Aorta (tissue), 5 donors: ENCODE results near the gene SLC37A2. TPM values are rescaled to one million over a fixed set of nuclear protein-coding genes. Genes with fewer than 3 reads are reported as not detected.
"Not testable (repeated sequence)": the region's sequence is repeated elsewhere in the genome, so short reads cannot be mapped to it uniquely, and the experiment has no call there.

Source experiments
- ATAC-seq: fragments of 200-7000 bp; cut with Tn5 transposase; one replicate; pipeline ENCODE4 v1.9.1; 2022; ENCODE audit warnings: moderate library complexity; ENCODE audit not compliant: low FRiP score
- DNase-seq, 2 donors: peaks; one replicate each; pipeline ENCODE4 v3.0.0-alpha.2; 2020
- H3K27ac ChIP-seq, 2 donors: one replicate each; pipeline ENCODE4 v1.5.1; 2013; ENCODE audit warnings: low read length in 2 of 2, mild to moderate bottlenecking in 2 of 2, moderate library complexity in 2 of 2, control low read depth in 1 of 2, inconsistent platforms in 1 of 2, low read depth in 1 of 2
- H3K27me3 ChIP-seq, 2 donors: one replicate each; pipeline ENCODE4 v1.6.1; 2013; ENCODE audit warnings: control low read depth in 1 of 2, low read length in 1 of 2, mild to moderate bottlenecking in 1 of 2, moderate library complexity in 1 of 2; ENCODE audit not compliant: insufficient read depth in 2 of 2, control insufficient read depth in 1 of 2
- H3K36me3 ChIP-seq, 2 donors: one replicate each; pipeline ENCODE4 v1.6.1; 2013; ENCODE audit warnings: control low read depth in 1 of 2, low read length in 1 of 2, mild to moderate bottlenecking in 1 of 2; ENCODE audit not compliant: insufficient read depth in 2 of 2, control insufficient read depth in 1 of 2
- H3K4me1 ChIP-seq, 2 donors: one replicate each; pipeline ENCODE4 v1.6.1; 2013; ENCODE audit warnings: low read length in 2 of 2, control low read depth in 1 of 2, mild to moderate bottlenecking in 1 of 2, moderate library complexity in 1 of 2; ENCODE audit not compliant: insufficient read depth in 2 of 2, control insufficient read depth in 1 of 2
- H3K4me3 ChIP-seq, 2 donors: one replicate each; pipeline ENCODE4 v1.5.1; 2013; ENCODE audit warnings: low read length in 2 of 2, control low read depth in 1 of 2, mild to moderate bottlenecking in 1 of 2
- H3K9me3 ChIP-seq: one replicate; pipeline ENCODE4 v1.6.1; 2013; ENCODE audit warnings: mild to moderate bottlenecking, low read length; ENCODE audit not compliant: control insufficient read depth
- WGBS, 2 donors: extraction: QIAGEN DNeasy Blood & Tissue Kit; methylation state at CpG; one replicate each; pipeline ENCODE4 v1.1.7; 2013; 5-methylcytosine and 5-hydroxymethylcytosine counted together
- intact Hi-C, 2 donors: fragments of 100-400 bp; cut with DNase I; formaldehyde crosslinking; loops; one replicate each; pipeline versions ENCODE4 v1.14.2 to v1.15.0; 2022
- long read RNA-seq, 2 donors: library from polyadenylated mRNA; unstranded; transcript quantifications; one replicate each; pipeline ENCODE4 v2.0.0, GENCODE V29; 2020 to 2021
- polyA plus RNA-seq, 2 donors: library from polyadenylated mRNA; stranded (reverse); fragments of 200-250 nt; gene quantifications; one replicate each; pipeline ENCODE4 v1.2.3, GENCODE V29; 2013
- total RNA-seq, 2 donors: library from RNA; stranded (reverse); fragmentation: NEBNext Ultra II Directional; extraction: Animal tissue kit (Norgen Biotek cat#: 25700); gene quantifications; one replicate each; pipeline ENCODE4 v1.2.1, GENCODE V29; 2021
- donor health status: healthy with polysubstance abuse.
- donor health status: Bipolar disorder and iron deficiency.
- donor health status: DM: no; HTN: no; CAD: no.
- donor health status: DM: no; HTN: no; CAD: no.
- donor health status: DM: yes; HTN: yes; CAD: no.

The SLC37A2 gene
- 10 to 100 TPM in 1 of 2 donors, 1 to 10 TPM in 1; 9.1 to 11.8 TPM for total RNA-seq
- polyA plus RNA-seq, result 1 to 10 TPM in 1 of 2 donors, under 1 TPM in 1; 0.72 to 6.8 TPM
- long read RNA-seq, donor 1, transcript SLC37A2-203 (18 exons, 2,910 nt), result major isoform, 8 of 23 reads
- long read RNA-seq, donor 1, partial matches to known transcripts, result 14 of 23 reads
- long read RNA-seq, donor 1, other reads (novel, unspliced or antisense), result 1 of 23 reads
- long read RNA-seq, donor 2, partial matches to known transcripts, result 2 of 7 reads
- long read RNA-seq, donor 2, other reads (novel, unspliced or antisense), result 5 of 7 reads

DNA sequence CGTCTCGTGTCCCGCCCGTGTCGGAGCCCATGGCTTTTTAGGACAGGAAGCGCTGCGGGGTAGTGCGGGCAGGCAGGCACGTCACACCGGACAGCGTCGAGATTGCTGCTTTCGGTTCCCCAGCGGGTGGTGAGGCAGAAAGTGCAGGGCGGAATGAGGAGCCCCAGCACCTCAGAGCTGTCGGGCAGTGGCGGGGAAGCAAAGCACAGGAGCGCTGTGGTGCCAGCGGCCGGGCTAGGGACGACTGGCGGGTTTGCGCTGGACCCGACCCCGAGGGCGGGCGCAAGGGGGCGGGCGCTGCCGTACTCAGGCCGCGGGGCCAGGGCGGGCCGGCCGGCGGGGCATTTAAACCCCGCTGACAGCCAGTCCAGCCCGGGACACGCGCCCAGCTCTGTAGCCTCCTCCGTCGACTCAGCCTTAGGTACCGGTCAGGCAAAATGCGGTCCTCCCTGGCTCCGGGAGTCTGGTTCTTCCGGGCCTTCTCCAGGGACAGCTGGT is at the start of gene SLC37A2:
Gene SLC37A2, plus strand, starts transcription at position 375 of the 498 bp plus-strand sequence. Its CDS starts 63 bp downstream, at position 438.
- H3K27ac ChIP-seq, result no peak within 1 kb of the TSS
- no peaks in the 10 kb centered on the region for H3K27me3 ChIP-seq
- H3K4me3 ChIP-seq, result peak within 1 kb of the TSS; percentile 37 to 58
- WGBS, 2 donors, result 0 to 1% methylated on average over 33 to 46 of the region's 46 CpGs
- DNase-seq (peak; percentile 87 to 91), ATAC-seq (peak; percentile 90)
- H3K9me3 ChIP-seq, result no peaks in the 10 kb centered on the region
- intact Hi-C loops, result no loop called here
- no peaks in the 10 kb centered on the region for H3K4me1 ChIP-seq
- H3K36me3 ChIP-seq, result no peaks in the 10 kb centered on the region

DNA sequence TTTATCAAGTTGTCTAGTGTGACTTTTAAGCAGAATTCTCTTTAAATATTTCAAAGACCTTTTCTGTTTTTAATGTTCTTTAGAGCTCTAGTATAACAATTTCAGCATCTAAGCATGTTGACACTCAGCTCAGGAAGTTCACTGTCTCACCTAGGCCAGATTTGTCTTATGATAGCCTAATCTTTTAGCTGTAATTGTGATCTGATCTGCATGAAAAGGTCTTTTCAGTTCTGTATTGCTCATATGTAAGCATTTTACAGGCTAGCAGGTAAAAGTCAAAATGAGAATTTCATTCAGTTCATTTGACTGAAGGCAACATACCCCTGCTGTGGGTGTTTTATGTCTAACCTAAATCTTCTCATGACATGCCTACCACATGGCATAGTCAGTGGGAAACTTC is 46.7 kb upstream of the SLC37A2 start:
- Histone ChIP-seq H3K36me3 (no peaks in the 10 kb centered on the region), H3K4me1 (no peaks in the 10 kb centered on the region), H3K27me3 (no peaks in the 10 kb centered on the region), H3K9me3 (no peaks in the 10 kb centered on the region), H3K4me3 (no peak overlapping the region), H3K27ac (no peak overlapping the region)
- DNase-seq (no peak), ATAC-seq (no peak)
- intact Hi-C loops, result no loop called here

DNA sequence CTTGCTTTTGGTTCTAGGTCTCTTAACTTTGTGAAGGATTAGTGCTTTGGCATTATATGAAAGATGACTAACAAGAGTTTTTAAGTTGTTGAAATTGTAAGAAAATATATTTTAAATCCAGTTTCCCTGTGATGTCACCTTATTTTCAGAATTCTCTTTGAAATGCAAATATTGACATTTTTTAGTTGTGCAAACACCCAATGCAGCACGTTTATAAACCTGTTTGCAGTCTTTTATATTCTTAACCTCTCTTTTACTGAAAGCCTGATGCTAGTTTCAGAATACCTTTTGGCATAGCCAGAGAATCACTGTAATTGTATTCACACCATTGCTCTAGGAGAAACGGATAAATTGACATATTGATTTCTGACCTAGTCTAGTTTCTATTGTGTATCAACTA is 42.8 kb upstream of the SLC37A2 start:
- no peaks in the 10 kb centered on the region for H3K36me3 ChIP-seq
- ATAC-seq (no peak), DNase-seq (no peak)
- no peaks in the 10 kb centered on the region for H3K9me3 ChIP-seq
- H3K4me1 ChIP-seq, result no peaks in the 10 kb centered on the region
- no peaks in the 10 kb centered on the region for H3K27me3 ChIP-seq
- 16 to 19% methylated on average over 2 of the region's 2 CpGs for WGBS, 2 donors
- intact Hi-C loops, result no loop called here
- H3K27ac ChIP-seq, result no peak overlapping the region
- H3K4me3 ChIP-seq, result no peak overlapping the region

DNA sequence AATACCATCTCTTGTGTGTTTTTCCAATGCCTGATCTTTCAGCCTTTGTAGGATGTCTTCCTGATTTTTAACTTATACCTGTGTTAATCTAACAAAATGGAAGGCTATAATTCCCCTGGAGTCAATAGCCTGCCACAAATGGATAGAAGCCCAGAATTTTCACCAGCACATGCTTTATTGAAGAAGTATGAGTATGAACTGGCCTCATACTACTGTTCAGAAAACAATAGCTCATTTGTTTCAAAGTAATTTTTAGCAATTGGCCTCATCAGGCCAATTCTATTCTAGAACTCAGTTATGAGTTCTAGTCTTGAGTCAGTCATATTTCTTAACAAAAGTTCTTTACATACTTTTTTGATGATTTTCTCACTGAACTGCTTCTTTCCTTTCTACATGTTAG is 40.6 kb upstream of the SLC37A2 start:
- ATAC-seq, result no peak
- DNase-seq, result no peak
- H3K27ac ChIP-seq, result no peak overlapping the region
- no peaks in the 10 kb centered on the region for H3K27me3 ChIP-seq
- no peaks in the 10 kb centered on the region for H3K9me3 ChIP-seq
- no peaks in the 10 kb centered on the region for H3K36me3 ChIP-seq
- H3K4me3 ChIP-seq, result no peak overlapping the region
- no peaks in the 10 kb centered on the region for H3K4me1 ChIP-seq
- intact Hi-C loops, result no loop called here

DNA sequence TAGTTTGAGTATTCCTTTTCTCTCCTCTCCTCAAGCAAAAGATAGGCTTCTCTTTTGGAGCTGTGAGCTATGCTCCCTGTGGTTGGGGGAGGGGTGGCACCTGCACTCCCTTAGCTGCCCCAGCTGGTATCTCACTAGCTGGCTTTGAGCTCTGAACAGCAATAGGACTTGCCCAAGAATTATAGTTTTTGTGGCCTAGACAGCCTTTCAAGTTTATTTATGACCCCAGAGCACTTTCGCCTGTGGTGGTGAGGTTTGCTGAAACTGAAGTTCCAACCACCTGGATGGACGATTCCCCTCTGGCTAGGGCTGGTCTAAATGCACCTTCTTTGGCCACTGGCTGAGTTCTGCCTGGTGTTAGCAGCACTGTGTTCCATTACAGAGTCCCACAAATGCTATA is 37.1 kb upstream of the SLC37A2 start:
- whole genome bisulfite sequencing, 2 donors, result 92 to 95% methylated on average over 2 of the region's 2 CpGs
- intact Hi-C loops, result no loop called here
- no peak overlapping the region for H3K27ac ChIP-seq

DNA sequence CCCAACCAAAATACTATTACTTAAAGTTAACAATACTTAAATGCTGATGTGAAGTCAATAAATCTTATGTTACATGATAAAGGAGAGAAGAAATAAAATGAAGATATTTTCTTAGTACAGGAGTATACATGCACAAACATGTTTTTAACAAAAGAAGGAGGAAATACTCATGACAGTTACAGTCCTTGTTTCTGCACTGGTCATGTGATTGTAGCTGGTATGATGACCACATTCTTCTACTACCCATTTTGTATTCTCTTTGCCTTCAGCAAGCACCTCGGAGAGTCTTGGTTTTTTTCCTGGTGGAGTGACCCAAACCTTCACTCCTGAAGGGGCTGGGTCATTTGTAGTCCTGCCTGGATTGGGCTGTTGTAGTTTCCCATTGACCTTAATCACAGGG is 33.7 kb upstream of the SLC37A2 start:
- H3K4me3 ChIP-seq, intact Hi-C loops, H3K27ac ChIP-seq, DNase-seq, ATAC-seq, H3K4me1 ChIP-seq, H3K36me3 ChIP-seq, H3K9me3 ChIP-seq, H3K27me3 ChIP-seq: not testable (repeated sequence)
- 85 to 86% methylated on average over 1 of the region's 1 CpG for WGBS, 2 donors

More for the DNA sequence above, 37.1 kb upstream of the SLC37A2 start:
- H3K27me3 ChIP-seq, result no peaks in the 10 kb centered on the region
- no peak overlapping the region for H3K4me3 ChIP-seq
- no peaks in the 10 kb centered on the region for H3K9me3 ChIP-seq
- no peaks in the 10 kb centered on the region for H3K36me3 ChIP-seq
- ATAC-seq, result no peak
- H3K4me1 ChIP-seq, result no peaks in the 10 kb centered on the region
- no peak for DNase-seq

DNA sequence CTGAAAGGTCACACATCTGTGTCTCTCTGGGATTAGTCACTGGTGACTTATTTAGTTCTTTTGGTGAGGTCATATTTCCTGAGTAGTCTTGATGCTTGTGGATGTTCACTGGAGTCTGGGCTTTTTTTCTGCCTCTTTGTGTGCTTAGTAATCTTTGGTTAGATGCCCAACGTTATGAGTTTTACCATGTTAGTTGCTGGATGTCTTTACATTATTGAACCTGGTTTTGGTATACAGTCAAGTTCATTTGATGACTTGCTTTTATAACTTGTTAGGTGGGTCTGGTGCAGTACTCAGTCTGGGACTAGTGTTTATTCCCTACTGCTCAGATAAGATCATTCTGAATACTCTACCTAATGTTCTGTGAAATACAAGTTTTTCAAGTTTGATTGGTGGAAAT is 26.2 kb upstream of the SLC37A2 start:
- Histone ChIP-seq H3K27me3 (no peaks in the 10 kb centered on the region), H3K27ac (no peak overlapping the region), H3K4me1 (no peaks in the 10 kb centered on the region), H3K36me3 (no peaks in the 10 kb centered on the region), H3K4me3 (no peak overlapping the region), H3K9me3 (peaks cover 1% of the 10 kb centered on the region)
- no peak for DNase-seq
- no peak for ATAC-seq
- intact Hi-C loops, result no loop called here
- WGBS, 2 donors, result 70 to 79% methylated on average over 1 of the region's 1 CpG

DNA sequence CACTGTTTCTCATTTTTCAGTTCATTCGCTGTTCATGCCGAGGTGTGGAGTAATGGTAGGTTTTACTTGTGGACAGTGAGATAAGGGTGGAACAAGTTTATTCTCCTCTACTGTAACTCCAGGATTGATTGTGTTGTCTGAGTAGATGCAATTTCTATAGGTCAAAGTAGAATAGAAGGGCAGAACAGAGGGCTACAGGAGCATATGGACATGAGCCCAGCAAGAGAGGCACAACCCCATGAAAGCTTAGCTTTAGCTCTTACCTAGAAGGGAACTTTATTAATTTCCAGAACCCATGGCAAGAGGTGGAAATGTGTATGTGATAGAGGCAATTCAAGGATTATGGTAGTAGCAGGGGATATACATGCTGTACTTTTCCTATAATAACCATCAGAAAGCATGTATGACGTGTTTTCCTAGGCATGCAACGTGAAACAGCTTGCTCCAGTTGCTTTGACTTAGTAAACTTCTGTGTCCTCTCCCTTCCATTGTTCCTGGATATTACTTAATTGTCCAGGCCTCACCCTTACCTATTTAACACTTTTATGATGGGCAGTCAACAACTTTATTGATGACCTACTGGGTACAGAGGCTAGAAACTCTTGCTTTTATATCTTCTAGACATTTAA is 13.8 kb upstream of the SLC37A2 start:
- no peaks in the 10 kb centered on the region for H3K27me3 ChIP-seq
- no peaks in the 10 kb centered on the region for H3K36me3 ChIP-seq
- ATAC-seq (no peak), DNase-seq (no peak)
- H3K4me3 ChIP-seq, result no peak overlapping the region
- no peak overlapping the region for H3K27ac ChIP-seq
- intact Hi-C loops, result no loop called here
- WGBS, 2 donors, result 91 to 92% methylated on average over 4 of the region's 4 CpGs
- H3K9me3 ChIP-seq, result no peaks in the 10 kb centered on the region
- no peaks in the 10 kb centered on the region for H3K4me1 ChIP-seq

DNA sequence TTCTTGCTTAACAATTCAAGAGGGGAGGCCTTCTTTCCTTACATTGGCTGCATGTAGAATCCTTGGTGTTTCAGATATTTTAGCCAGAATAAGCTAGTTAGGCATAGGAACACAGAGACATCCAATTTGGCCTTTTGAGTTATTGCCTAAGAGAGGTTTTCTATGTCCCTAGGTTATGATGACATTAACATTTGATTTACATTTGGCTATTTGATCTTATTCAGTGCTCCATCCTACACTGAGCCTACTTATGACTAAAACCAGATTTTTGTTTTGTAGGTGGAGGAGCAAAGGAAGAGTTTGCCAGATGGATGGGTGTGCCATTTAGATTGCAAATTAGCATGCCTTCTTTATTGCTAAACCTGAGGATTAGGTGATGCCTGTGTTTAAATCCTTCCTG is 11.1 kb upstream of the SLC37A2 start:
- ATAC-seq (no peak), DNase-seq (no peak)
- Histone ChIP-seq H3K36me3 (no peaks in the 10 kb centered on the region), H3K9me3 (no peaks in the 10 kb centered on the region), H3K27me3 (no peaks in the 10 kb centered on the region), H3K4me1 (no peaks in the 10 kb centered on the region), H3K27ac (no peak overlapping the region), H3K4me3 (no peak overlapping the region)
- intact Hi-C loops, result no loop called here
